ENCODE data around the gene SLC13A4. TPM values are rescaled to one million over a fixed set of nuclear protein-coding genes. Genes with fewer than 3 reads are reported as not detected.

SLC13A4 gene
- polyA plus RNA-seq, 1 donor (not counting 4 experiments of a cell fraction or from before 2014, with no cell fraction given) = 0.12 TPM

GRCh38 chr7:135704698-135705097 lies 23.3 kb downstream of the SLC13A4 start:
- Histone ChIP-seq H3K4me3 (ENCODE audit: control insufficient read depth in 2 of 3, extremely low read depth in 1 of 3, insufficient read depth in 2 of 3, low read depth in 1 of 3, low read length in 3 of 3) (no peak overlapping the region), H3K9me3 (ENCODE audit: control insufficient read depth, low read depth, low read length) (no peaks in the 10 kb centered on the region), H3K4me2 (ENCODE audit: control insufficient read depth, extremely low read depth, insufficient read depth, low read depth, low read length) (no peak overlapping the region), H3K9me1 (ENCODE audit: control insufficient read depth, extremely low read depth, insufficient read depth, low read length) (no peaks in the 10 kb centered on the region), H2AFZ (ENCODE audit: control insufficient read depth, low read length) (no peak overlapping the region), H3K79me2 (ENCODE audit: control insufficient read depth, insufficient read depth, low read length) (no peaks in the 10 kb centered on the region), H3K27me3 (ENCODE audit: control insufficient read depth, extremely low read depth, insufficient read depth, low read length) (no peaks in the 10 kb centered on the region), H3K4me1 (ENCODE audit: control insufficient read depth, extremely low read depth, insufficient read depth, low read length) (peaks cover 34% of the 10 kb centered on the region), H3K9ac (ENCODE audit: control insufficient read depth, extremely low read depth, insufficient read depth, low read length) (no peak overlapping the region), H4K20me1 (ENCODE audit: control insufficient read depth, extremely low read depth, insufficient read depth, low read length) (no peaks in the 10 kb centered on the region), H3K27ac (ENCODE audit: control insufficient read depth, insufficient read depth, low read length) (no peak overlapping the region), H3K36me3 (ENCODE audit: control insufficient read depth in 2 of 2, extremely low read depth in 1 of 2, insufficient read depth in 2 of 2, low read length in 2 of 2) (peaks cover 0 to 2% of the 10 kb centered on the region in 2 experiments)
- FAIRE-seq (no peak), DNase-seq (ENCODE audit: low read depth, low spot score) (no peak)
- dilution Hi-C loops (cut with MboI; ENCODE audit: extremely low pct_ligation_motif_present, low sequenced_read_pairs) = no loop called here
- no peak for TF ChIP-seq CTCF (optimal IDR thresholded peaks at IDR 0.05 in 1 of 3, IDR thresholded peaks at IDR 0.05 in 1 of 3, conservative IDR thresholded peaks at IDR 0.05 in 1 of 3; ENCODE audit: extremely low read depth in 1 of 3, insufficient read depth in 2 of 3, low read length in 3 of 3)
- no peak for TF ChIP-seq EZH2 (IDR thresholded peaks at IDR 0.05; ENCODE audit: low read length)

GRCh38 chr7:135704074-135704473 lies 23.9 kb downstream of the SLC13A4 start:
- Histone ChIP-seq H3K4me2 (ENCODE audit: control insufficient read depth, extremely low read depth, insufficient read depth, low read depth, low read length) (no peak overlapping the region), H3K27me3 (ENCODE audit: control insufficient read depth, extremely low read depth, insufficient read depth, low read length) (no peaks in the 10 kb centered on the region), H3K9me1 (ENCODE audit: control insufficient read depth, extremely low read depth, insufficient read depth, low read length) (no peaks in the 10 kb centered on the region), H3K36me3 (ENCODE audit: control insufficient read depth in 2 of 2, extremely low read depth in 1 of 2, insufficient read depth in 2 of 2, low read length in 2 of 2) (peaks cover 0 to 2% of the 10 kb centered on the region in 2 experiments), H3K79me2 (ENCODE audit: control insufficient read depth, insufficient read depth, low read length) (no peaks in the 10 kb centered on the region), H3K4me3 (ENCODE audit: control insufficient read depth in 2 of 3, extremely low read depth in 1 of 3, insufficient read depth in 2 of 3, low read depth in 1 of 3, low read length in 3 of 3) (no peak overlapping the region), H3K27ac (ENCODE audit: control insufficient read depth, insufficient read depth, low read length) (no peak overlapping the region), H3K4me1 (ENCODE audit: control insufficient read depth, extremely low read depth, insufficient read depth, low read length) (peaks cover 34% of the 10 kb centered on the region), H4K20me1 (ENCODE audit: control insufficient read depth, extremely low read depth, insufficient read depth, low read length) (no peaks in the 10 kb centered on the region), H2AFZ (ENCODE audit: control insufficient read depth, low read length) (no peak overlapping the region), H3K9me3 (ENCODE audit: control insufficient read depth, low read depth, low read length) (no peaks in the 10 kb centered on the region), H3K9ac (ENCODE audit: control insufficient read depth, extremely low read depth, insufficient read depth, low read length) (no peak overlapping the region)
- DNase-seq (ENCODE audit: low read depth, low spot score) = no peak
- FAIRE-seq = no peak
- dilution Hi-C loops (cut with MboI; ENCODE audit: extremely low pct_ligation_motif_present, low sequenced_read_pairs) = no loop called here
- TF ChIP-seq EZH2 (IDR thresholded peaks at IDR 0.05; ENCODE audit: low read length) (no peak), CTCF (optimal IDR thresholded peaks at IDR 0.05 in 1 of 3, IDR thresholded peaks at IDR 0.05 in 1 of 3, conservative IDR thresholded peaks at IDR 0.05 in 1 of 3; ENCODE audit: extremely low read depth in 1 of 3, insufficient read depth in 2 of 3, low read length in 3 of 3) (peak; percentile 15 to 20 (median 19))

Data from keratinocyte (primary cell).